Activated CD8-positive, alpha-beta T cell treated with anti-CD3 and anti-CD28 coated beads for 36 hours (primary cell): ENCODE data around the gene PMM1. TPM values are rescaled to one million over a fixed set of nuclear protein-coding genes. Genes with fewer than 3 reads are reported as not detected.
A peak's percentile ranks its signal among the peaks of the same experiment; 100 is the strongest.

Experiments
- ATAC-seq: fragments of 200-7000 bp; cut with Tn5 transposase; one replicate; pipeline ENCODE4 v1.10.0; 2021; ENCODE audit warnings: mild to moderate bottlenecking, moderate library complexity
- CTCF ChIA-PET: fragments of 350-600 bp; sonication (Branson Sonifier 250); formaldehyde crosslinking; loops from one replicate; lab custom pipeline; 2021; ENCODE audit warnings: antibody characterized with exemption; lab: Charles Lee
- POLR2A ChIA-PET: fragments of 350-600 bp; sonication (Branson Sonifier 250); formaldehyde crosslinking; loops from one replicate; lab custom pipeline; 2021; ENCODE audit warnings: antibody characterized with exemption; lab: Charles Lee
- DNase-seq: peaks from one replicate; pipeline ENCODE4 v3.0.0-alpha.2; 2020
- H3K27ac Mint-ChIP-seq: one replicate; pipeline ENCODE4 v1.8.0; 2021; ENCODE audit warnings: mild to moderate bottlenecking, mixed read lengths
- H3K27me3 Mint-ChIP-seq: one replicate; pipeline ENCODE4 v1.8.0; 2021; ENCODE audit warnings: mixed read lengths
- H3K36me3 Mint-ChIP-seq: one replicate; pipeline ENCODE4 v1.8.0; 2021; ENCODE audit warnings: low read depth, mixed read lengths
- H3K4me1 Mint-ChIP-seq: one replicate; pipeline ENCODE4 v1.8.0; 2021; ENCODE audit warnings: low read depth, mixed read lengths
- H3K4me3 Mint-ChIP-seq: one replicate; pipeline ENCODE4 v1.8.0; 2021; ENCODE audit warnings: mild to moderate bottlenecking, moderate library complexity, mixed read lengths
- H3K9me3 Mint-ChIP-seq: one replicate; pipeline ENCODE4 v1.8.0; 2021; ENCODE audit warnings: mixed read lengths
- intact Hi-C: fragments of 100-400 bp; cut with micrococcal nuclease; formaldehyde crosslinking; loops from one replicate; pipeline ENCODE4 v1.10.0; 2022
- total RNA-seq, 2 experiments: library from RNA; stranded (reverse); gene quantifications; one replicate each; pipeline ENCODE4 v1.2.3, GENCODE V29; 2021
- TF ChIP-seq, protein P1 (sequence below): fragments of 200-600 bp; IDR thresholded peaks from one replicate; pipeline ENCODE4 v1.8.0; 2022; ENCODE audit warnings: antibody characterized with exemption, mild to moderate bottlenecking

Gene PMM1
- total RNA-seq, 2 experiments from 2014 or later: 29.8 to 29.9 TPM

GRCh38 chr22:41603873-41604332 lies 14.3 kb upstream of the PMM1 start:
- DNase-seq (peak; percentile 88), ATAC-seq (peak; percentile 98)
- ChIA-PET CTCF (interaction anchor here (0.8 to 2.5 kb wide), 4 partner anchors 12 to 17 kb away, joined by 3 to 10 read pairs (median 4); partner anchors contain the start of genes DESI1, PMM1 and XRCC6), POLR2A (interaction anchor here (0.6 to 3.1 kb wide), 8 partner anchors 13 to 1531 kb away, joined by 3 to 26 read pairs (median 3); partner anchors contain the start of genes DESI1, PMM1 and XRCC6)
- Mint-ChIP-seq H3K4me3 (peak overlapping the region; percentile 13), H3K9me3 (no peaks in the 10 kb centered on the region), H3K27me3 (no peaks in the 10 kb centered on the region), H3K36me3 (peaks cover 69% of the 10 kb centered on the region), H3K4me1 (peaks cover 33% of the 10 kb centered on the region), H3K27ac (peak overlapping the region; percentile 65)
- intact Hi-C loops: no loop called here
- TF ChIP-seq, protein P1, sequence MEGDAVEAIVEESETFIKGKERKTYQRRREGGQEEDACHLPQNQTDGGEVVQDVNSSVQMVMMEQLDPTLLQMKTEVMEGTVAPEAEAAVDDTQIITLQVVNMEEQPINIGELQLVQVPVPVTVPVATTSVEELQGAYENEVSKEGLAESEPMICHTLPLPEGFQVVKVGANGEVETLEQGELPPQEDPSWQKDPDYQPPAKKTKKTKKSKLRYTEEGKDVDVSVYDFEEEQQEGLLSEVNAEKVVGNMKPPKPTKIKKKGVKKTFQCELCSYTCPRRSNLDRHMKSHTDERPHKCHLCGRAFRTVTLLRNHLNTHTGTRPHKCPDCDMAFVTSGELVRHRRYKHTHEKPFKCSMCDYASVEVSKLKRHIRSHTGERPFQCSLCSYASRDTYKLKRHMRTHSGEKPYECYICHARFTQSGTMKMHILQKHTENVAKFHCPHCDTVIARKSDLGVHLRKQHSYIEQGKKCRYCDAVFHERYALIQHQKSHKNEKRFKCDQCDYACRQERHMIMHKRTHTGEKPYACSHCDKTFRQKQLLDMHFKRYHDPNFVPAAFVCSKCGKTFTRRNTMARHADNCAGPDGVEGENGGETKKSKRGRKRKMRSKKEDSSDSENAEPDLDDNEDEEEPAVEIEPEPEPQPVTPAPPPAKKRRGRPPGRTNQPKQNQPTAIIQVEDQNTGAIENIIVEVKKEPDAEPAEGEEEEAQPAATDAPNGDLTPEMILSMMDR: no peak

GRCh38 chr22:41600976-41601375 lies 11.3 kb upstream of the PMM1 start:
- Mint-ChIP-seq H3K36me3 (peaks cover 57% of the 10 kb centered on the region), H3K4me1 (peaks cover 33% of the 10 kb centered on the region), H3K27me3 (no peaks in the 10 kb centered on the region), H3K9me3 (no peaks in the 10 kb centered on the region), H3K27ac (no peak overlapping the region), H3K4me3 (no peak overlapping the region)
- ChIA-PET POLR2A (interaction anchor here (0.6 kb wide), 1 partner anchor 63 kb away, joined by 3 read pairs; no protein-coding TSS in a partner anchor), CTCF (no interaction called here)
- no peak for ATAC-seq
- TF ChIP-seq, protein P1: no peak
- DNase-seq: no peak
- intact Hi-C loops: no loop called here

GRCh38 chr22:41598891-41599635 lies 9.4 kb upstream of the PMM1 start:
- TF ChIP-seq, protein P1: no peak
- intact Hi-C loops: no loop called here

DNA sequence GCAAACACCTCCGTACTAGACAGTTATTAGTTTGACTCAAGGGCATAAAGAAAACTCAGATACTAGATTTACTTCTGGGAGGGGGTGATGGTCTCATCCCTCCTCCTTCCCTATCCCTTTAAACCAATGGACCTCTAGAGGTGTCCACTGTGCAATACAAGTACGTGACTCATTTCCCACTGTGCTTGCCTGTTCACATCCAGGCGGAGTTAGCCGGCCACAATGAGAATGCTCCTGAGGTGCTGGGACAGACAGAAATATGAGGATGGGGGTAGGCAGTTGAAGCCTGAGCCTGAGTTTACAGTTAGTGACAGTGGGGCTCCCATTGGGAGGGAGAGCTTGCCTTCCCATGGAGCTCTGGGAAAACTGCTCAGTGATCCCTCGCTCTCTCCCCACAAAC lies 8.4 kb upstream of the PMM1 start:
- CTCF ChIA-PET: interaction anchor here (0.7 to 3.4 kb wide), 6 partner anchors 9 to 295 kb away, joined by 3 to 15 read pairs (median 4); partner anchors contain the start of gene POLR3H
- peaks cover 29% of the 10 kb centered on the region for H3K36me3 Mint-ChIP-seq
- DNase-seq: no peak
- H3K4me1 Mint-ChIP-seq: peaks cover 9% of the 10 kb centered on the region
- no peak for ATAC-seq
- POLR2A ChIA-PET: interaction anchor here (1.7 to 2.2 kb wide), 3 partner anchors 8 to 26 kb away, joined by 3 to 11 read pairs (median 10); partner anchors contain the start of gene PMM1
- H3K9me3 Mint-ChIP-seq: no peaks in the 10 kb centered on the region
- H3K27me3 Mint-ChIP-seq: no peaks in the 10 kb centered on the region
- H3K27ac Mint-ChIP-seq: no peak overlapping the region
- intact Hi-C loops: no loop called here
- H3K4me3 Mint-ChIP-seq: no peak overlapping the region
- TF ChIP-seq, protein P1: no peak

More at GRCh38 chr22:41598891-41599635, 9.4 kb upstream of the PMM1 start:
- Mint-ChIP-seq H3K36me3 (peaks cover 39% of the 10 kb centered on the region), H3K27me3 (no peaks in the 10 kb centered on the region), H3K9me3 (no peaks in the 10 kb centered on the region), H3K27ac (no peak overlapping the region), H3K4me1 (peaks cover 18% of the 10 kb centered on the region), H3K4me3 (no peak overlapping the region)
- no peak for DNase-seq
- ATAC-seq: no peak
- POLR2A ChIA-PET: interaction anchor here (1.2 to 2.2 kb wide), 4 partner anchors 9 to 55 kb away, joined by 3 to 10 read pairs (median 4); partner anchors contain the start of gene PMM1
- CTCF ChIA-PET: interaction anchor here (0.9 to 3.4 kb wide), 3 partner anchors 16 to 55 kb away, joined by 3 to 15 read pairs (median 4); partner anchors contain the start of gene POLR3H
